NCI-H2081 (cell line): ENCODE measurements around the gene HLA-A.

Experiments
- DNase-seq, 2 experiments: peaks; one replicate each; lab custom pipeline; 2025; lab: John Stamatoyannopoulos, UW

Gene HLA-A

GRCh38 chr6:29986179-29986781 lies 43.9 kb downstream of the HLA-A start:
- no peak for DNase-seq

GRCh38 chr6:29989211-29989610 lies 46.9 kb downstream of the HLA-A start:
- DNase-seq, result no peak

GRCh38 chr6:29990931-29991330 lies 48.6 kb downstream of the HLA-A start:
- no peak for DNase-seq

GRCh38 chr6:29992807-29993206 lies 50.5 kb downstream of the HLA-A start:
- no peak for DNase-seq

- no peak for DNase-seq
Observed at GRCh38 chr6:29994826-29995225, 52.5 kb downstream of the HLA-A start.

- DNase-seq, result no peak
Observed at GRCh38 chr6:29995340-29995777, 53.0 kb downstream of the HLA-A start.
